ENCODE data around the gene ZNF324. TPM values are rescaled to one million over a fixed set of nuclear protein-coding genes. Genes with fewer than 3 reads are reported as not detected.

Gene ZNF324
- total RNA-seq, 4 donors from 2014 or later = 10.3 to 20.7 (median 18.1) TPM

GRCh38 chr19:58513213-58513693 is 46.4 kb downstream of the ZNF324 start:
- peak overlapping the region in 3 of 4 donors; percentile 77 to 83 (median 80) for H3K27ac ChIP-seq
- peaks cover 0 to 25% of the 10 kb centered on the region in 2 donors for H3K36me3 ChIP-seq
- WGBS, 2 donors (ENCODE audit: low coverage in 1 of 2) = no CpG with 5 or more reads among the region's 10 CpGs
- no peaks in the 10 kb centered on the region for H3K9me3 ChIP-seq
- TF ChIP-seq POLR2AphosphoS5 (IDR thresholded peaks at IDR 0.05) = no peak
- H3K27me3 ChIP-seq = no peaks in the 10 kb centered on the region
- peak; percentile 1 for ATAC-seq
- peaks cover 4 to 54% (median 23%) of the 10 kb centered on the region in 3 donors for H3K4me1 ChIP-seq
- no peak overlapping the region for H3K4me3 ChIP-seq

- 18% methylated on average over 15 of the region's 66 CpGs; no CpG with 5 or more reads in 1 of the 2 donors for WGBS, 2 donors (ENCODE audit: low coverage in 1 of 2)
- Histone ChIP-seq H3K9me3 (no peaks in the 10 kb centered on the region), H3K36me3 (peaks cover 0 to 25% of the 10 kb centered on the region in 2 donors), H3K4me1 (peaks cover 8 to 60% (median 28%) of the 10 kb centered on the region in 3 donors), H3K4me3 (peak overlapping the region; percentile 37 to 52), H3K27me3 (no peaks in the 10 kb centered on the region), H3K27ac (peak overlapping the region in 3 of 4 donors; percentile 77 to 83 (median 80))
- TF ChIP-seq POLR2AphosphoS5 (IDR thresholded peaks at IDR 0.05) (peak; percentile 38), CTCF (IDR thresholded peaks at IDR 0.05) (peak in 3 of 4 experiments; percentile 96 to 100 (median 97)), POLR2A (IDR thresholded peaks at IDR 0.05) (peak in 1 of 2 donors; percentile 23), EP300 (IDR thresholded peaks at IDR 0.05) (no peak)
- ATAC-seq = peak; percentile 94
Observed at GRCh38 chr19:58513694-58514563, 47.0 kb downstream of the ZNF324 start.

GRCh38 chr19:58514564-58515022 is 47.7 kb downstream of the ZNF324 start:
- Histone ChIP-seq H3K9me3 (no peaks in the 10 kb centered on the region), H3K4me3 (peak overlapping the region in 1 of 2 donors; percentile 52), H3K27ac (peak overlapping the region in 3 of 4 donors; percentile 77 to 83 (median 80)), H3K4me1 (peaks cover 8 to 61% (median 28%) of the 10 kb centered on the region in 3 donors), H3K27me3 (no peaks in the 10 kb centered on the region), H3K36me3 (peaks cover 0 to 25% of the 10 kb centered on the region in 2 donors)
- TF ChIP-seq EP300 (IDR thresholded peaks at IDR 0.05) (no peak), POLR2A (IDR thresholded peaks at IDR 0.05) (no peak), CTCF (IDR thresholded peaks at IDR 0.05) (no peak)
- ATAC-seq = no peak
- WGBS, 2 donors (ENCODE audit: low coverage in 1 of 2) = 20 to 80% methylated on average over 1 of the region's 3 CpGs

- TF ChIP-seq POLR2AphosphoS5 (IDR thresholded peaks at IDR 0.05) (no peak), EP300 (IDR thresholded peaks at IDR 0.05) (no peak), CTCF (IDR thresholded peaks at IDR 0.05) (no peak), POLR2A (IDR thresholded peaks at IDR 0.05) (no peak)
- no peak overlapping the region for H3K4me3 ChIP-seq
- H3K27me3 ChIP-seq = no peaks in the 10 kb centered on the region
- no peak for ATAC-seq
- 83% methylated on average over 1 of the region's 2 CpGs; no CpG with 5 or more reads in 1 of the 2 donors for WGBS, 2 donors (ENCODE audit: low coverage in 1 of 2)
- H3K9me3 ChIP-seq = no peaks in the 10 kb centered on the region
- H3K4me1 ChIP-seq = peaks cover 8 to 65% (median 29%) of the 10 kb centered on the region in 3 donors
- H3K27ac ChIP-seq = peak overlapping the region in 1 of 4 donors; percentile 77
- H3K36me3 ChIP-seq = peaks cover 0 to 25% of the 10 kb centered on the region in 2 donors
Observed at GRCh38 chr19:58515259-58515658, 48.4 kb downstream of the ZNF324 start.

GRCh38 chr19:58516246-58516836 is 49.5 kb downstream of the ZNF324 start:
- no peaks in the 10 kb centered on the region for H3K27me3 ChIP-seq
- peaks cover 0 to 25% of the 10 kb centered on the region in 2 donors for H3K36me3 ChIP-seq
- H3K4me1 ChIP-seq = peaks cover 8 to 70% (median 34%) of the 10 kb centered on the region in 3 donors
- WGBS, 2 donors (ENCODE audit: low coverage in 1 of 2) = 85 to 86% methylated on average over 5 to 6 of the region's 25 CpGs
- TF ChIP-seq CTCF (IDR thresholded peaks at IDR 0.05) (no peak), EP300 (IDR thresholded peaks at IDR 0.05) (no peak), POLR2AphosphoS5 (IDR thresholded peaks at IDR 0.05) (no peak), POLR2A (IDR thresholded peaks at IDR 0.05) (no peak)
- H3K27ac ChIP-seq = peak overlapping the region in 2 of 4 donors; percentile 37 to 77
- no peaks in the 10 kb centered on the region for H3K9me3 ChIP-seq
- H3K4me3 ChIP-seq = no peak overlapping the region
- no peak for ATAC-seq

Measured in gastroesophageal sphincter (tissue), 4 donors.